HG03565 (cell line): ENCODE measurements around the gene MXI1.
"Not testable (repeated sequence)": the region's sequence is repeated elsewhere in the genome, so short reads cannot be mapped to it uniquely, and the experiment has no call there.

Source experiments
- ATAC-seq: cut with Tn5 transposase; IDR thresholded peaks from one replicate; pipeline ENCODE4 v1.9.1; 2021; ENCODE audit warnings: mild to moderate bottlenecking, moderate library complexity; ENCODE audit not compliant: unreplicated experiment

MXI1 gene

DNA sequence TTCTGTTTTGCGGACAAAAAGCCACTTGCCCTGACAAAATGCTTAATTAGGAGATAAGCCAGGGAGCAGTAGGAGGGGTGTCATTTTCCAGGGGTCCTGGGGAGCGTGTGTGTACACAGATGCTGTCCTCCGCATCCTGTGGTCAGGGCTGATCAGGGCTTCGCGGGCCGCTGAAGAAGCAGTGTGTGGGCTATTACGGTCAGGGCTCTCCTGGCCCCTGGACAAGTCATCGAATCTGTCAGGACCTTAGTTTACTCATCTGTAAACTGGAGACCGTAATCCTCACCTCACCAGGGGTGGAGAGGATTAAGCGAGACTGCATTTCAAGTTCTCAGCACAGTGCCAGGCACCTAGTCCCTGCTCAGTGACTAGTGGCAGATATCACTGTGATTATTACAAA, 26.0 kb upstream of the MXI1 start:
- ATAC-seq: no peak

DNA sequence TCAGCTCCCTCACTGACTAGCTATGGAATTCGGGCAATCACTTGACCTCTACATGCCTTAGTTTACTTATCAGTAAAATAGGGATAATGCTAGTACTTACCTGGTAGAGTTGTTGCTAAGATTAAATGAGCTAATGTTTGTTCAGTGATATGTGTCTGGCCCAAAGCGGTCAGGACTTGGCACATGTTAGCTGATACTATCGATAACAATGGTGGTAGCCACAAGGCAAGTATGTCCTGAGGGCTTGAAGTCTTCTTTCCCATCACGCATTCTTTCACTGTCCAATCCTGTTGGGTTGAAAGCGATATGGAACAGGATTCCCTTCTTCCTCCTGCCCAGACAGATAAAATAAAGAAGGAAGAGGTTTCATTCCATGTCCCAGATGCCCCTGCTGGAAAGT, 25.5 kb upstream of the MXI1 start:
- ATAC-seq: no peak

DNA sequence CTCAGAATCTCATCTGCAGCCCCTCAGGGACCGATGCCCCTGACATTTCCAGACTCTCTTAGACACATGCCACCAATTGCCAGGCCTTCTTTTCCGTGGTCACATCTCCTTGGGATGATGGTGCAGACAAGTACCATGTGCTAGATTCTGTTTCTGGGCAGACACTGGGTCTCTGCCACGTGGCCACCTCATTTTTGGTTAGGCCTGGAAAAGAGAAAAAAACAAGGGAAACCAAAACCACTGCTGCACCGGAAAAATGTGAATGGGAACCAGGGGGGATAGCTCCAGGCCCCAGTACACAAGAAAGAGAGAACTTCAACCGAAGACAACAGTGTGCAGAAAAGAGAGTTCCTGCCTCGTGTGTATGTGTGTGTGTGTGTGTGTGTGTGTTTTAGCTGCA, 23.0 kb upstream of the MXI1 start:
- no peak for ATAC-seq

DNA sequence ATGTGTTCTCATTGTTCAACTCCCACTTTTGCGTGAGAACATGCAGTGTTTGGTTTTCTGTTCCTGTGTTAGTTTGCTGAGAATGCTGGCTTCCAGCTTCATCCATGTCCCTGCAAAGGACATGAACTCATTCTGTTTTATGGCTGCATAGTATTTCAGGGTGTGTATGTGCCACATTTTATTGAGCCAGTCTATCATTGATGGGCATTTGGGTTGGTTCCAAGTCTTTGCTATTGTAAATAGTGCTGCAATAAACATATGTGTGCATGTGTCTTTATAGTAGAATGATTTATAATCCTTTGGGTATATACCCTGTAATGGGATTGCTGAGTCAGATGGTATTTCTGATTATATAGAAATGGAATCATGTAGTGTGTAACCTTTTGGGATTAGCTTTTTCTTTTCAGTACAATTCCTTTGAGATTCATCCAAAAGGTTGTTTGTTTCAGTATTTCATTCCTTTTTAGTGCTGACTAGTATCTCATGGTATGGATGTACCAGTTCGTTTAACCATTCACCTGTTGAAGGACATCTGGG, 21.7 kb upstream of the MXI1 start:
- not testable (repeated sequence) for ATAC-seq

DNA sequence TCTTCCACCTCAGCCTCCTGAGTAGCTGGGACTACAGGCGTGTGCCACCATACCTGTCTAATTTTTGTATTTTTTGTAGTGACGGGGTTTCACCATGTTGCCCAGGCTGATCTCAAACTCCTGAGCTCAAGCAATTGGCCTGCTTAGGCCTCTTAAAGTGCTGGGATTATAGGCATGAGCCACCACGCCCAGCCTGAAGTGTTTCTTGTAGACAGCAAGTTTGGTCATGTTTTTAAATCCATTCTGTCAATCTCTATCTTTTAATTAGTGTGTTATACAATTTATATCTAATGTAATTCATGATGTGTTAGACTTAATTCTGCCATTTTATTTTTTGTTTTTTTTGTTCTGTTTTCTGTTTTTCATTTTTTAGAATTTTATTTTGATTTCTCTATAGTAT, 17.2 kb upstream of the MXI1 start:
- ATAC-seq: no peak

DNA sequence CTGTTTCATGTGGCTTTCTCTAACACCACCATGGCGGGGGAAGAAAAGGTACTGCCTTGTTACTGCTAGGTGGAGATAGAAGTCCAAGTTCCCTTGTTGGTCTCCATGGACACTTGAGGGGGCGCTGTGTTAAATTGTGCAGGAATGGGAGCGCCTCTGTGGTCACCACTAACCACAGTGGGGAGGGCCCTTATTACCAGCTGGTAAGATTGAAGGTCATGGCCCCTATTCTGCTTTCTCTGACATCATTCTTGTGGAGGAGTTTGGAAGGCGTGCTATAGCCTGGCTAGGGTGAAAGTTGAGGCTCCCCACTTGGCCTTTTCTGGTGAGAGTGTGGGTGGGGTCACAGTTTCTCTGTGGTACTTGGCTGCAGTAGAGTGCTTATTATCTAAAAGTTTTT, 14.9 kb upstream of the MXI1 start:
- no peak for ATAC-seq

DNA sequence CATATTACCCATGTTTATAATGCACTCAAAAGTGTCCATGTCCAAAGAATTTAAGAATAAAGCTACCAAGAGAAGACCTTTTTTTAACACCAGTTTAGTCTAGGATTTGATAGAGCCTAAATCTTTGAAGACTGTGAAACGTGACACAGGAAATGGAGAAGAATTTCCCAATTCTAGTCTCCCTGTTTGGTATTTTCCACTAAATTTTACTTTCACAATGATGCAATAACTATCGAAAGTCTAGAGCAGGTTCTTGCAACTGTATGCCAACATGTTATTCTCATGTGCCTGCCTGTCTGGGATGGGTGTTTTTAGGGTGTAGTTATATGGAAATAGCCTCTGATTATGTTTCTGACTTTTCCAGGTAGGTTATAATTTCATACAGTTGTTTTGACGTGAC, 6.9 kb upstream of the MXI1 start:
- ATAC-seq: no peak

DNA sequence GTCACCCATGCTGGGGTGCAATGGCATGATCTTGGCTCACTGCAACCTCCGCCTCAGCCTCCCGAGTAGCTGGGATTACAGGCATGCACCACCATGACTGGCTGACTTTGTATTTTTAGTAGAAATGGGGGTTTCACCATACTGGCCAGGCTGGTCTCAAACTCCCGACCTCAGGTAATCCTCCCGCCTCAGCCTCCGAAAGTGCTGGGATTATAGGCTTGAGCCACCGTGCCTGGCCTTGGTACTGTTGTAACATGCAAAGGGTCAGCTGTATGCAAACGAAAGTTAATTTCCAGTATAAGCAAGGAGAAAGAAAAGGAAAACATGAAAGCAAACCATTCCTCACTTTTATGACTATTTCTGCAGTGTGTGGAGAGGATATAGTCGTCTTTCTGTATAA, 6.4 kb upstream of the MXI1 start:
- not testable (repeated sequence) for ATAC-seq

DNA sequence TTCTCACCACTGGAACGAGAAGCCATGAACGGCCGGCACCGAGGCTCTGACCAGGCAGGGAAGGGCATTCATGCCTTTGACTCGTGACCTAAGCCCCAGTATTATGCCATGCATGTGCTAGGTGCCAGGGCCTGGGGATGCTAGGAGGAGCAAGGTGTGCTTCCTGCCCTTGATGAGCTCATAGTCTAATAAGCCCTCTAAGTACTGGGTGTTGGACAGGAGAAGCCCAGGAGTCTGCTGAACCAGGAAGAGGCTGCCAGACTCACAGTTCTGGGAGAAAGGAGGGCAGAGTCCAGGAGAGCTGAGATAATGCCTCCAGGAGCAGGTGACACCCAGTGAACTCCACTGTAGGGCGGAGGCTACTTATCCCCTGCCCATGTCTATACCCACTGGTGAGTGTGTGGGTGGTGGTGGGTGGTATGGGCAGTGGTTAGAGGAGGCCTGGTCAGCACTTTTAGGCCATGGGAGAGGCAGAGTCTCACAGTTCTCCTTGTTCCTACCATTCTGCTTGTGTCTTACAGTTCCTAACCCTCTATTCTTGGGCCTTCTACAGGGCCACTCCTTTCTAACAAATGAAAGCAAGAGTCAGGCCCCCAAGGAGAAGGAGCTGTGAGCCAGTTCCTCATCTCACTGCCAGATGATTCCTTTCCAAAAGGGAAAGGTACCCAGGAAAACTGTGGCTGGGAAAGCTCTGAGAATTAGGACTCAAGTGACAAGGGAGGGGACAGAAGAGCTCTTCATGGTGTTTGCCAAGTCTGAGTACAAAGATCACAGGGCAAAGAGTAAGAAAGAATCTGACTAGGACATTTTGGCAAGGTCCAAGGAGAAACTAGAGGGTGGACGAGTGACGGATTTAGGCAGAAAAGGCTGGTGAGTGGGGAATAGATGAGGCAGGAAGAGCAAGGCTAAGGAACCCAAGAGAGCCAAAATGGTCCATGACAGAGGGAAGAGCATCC, 3.6 kb upstream of the MXI1 start:
- no peak for ATAC-seq

DNA sequence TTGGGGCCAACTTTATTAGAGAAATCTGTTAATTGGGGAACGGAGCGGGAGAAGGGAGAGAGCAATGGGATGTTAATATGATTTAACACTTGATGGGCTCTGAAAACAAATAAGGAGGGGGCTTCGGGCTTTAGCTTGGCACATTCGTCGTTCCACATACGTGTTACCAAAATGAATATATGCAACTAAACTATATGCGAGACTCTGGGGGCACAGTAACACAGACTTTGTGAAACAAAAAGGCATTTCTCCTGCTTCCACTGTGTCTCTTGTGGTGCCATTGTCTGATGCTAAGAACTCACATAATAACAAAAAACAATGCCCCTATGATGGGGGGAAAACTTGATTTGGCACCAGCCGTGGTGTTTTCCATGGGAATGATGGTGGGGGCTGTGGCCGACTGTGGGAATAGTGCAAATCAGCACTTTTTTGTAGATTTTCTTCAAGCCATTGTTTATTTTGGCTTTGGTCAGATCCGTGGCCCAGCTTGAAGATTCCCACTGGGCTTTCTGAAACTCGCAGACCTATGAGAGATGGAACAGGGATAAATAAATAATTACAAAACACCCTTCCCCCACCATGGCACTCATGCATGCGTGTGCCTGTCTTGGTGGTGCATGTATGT, 2.2 kb upstream of the MXI1 start:
- no peak for ATAC-seq

DNA sequence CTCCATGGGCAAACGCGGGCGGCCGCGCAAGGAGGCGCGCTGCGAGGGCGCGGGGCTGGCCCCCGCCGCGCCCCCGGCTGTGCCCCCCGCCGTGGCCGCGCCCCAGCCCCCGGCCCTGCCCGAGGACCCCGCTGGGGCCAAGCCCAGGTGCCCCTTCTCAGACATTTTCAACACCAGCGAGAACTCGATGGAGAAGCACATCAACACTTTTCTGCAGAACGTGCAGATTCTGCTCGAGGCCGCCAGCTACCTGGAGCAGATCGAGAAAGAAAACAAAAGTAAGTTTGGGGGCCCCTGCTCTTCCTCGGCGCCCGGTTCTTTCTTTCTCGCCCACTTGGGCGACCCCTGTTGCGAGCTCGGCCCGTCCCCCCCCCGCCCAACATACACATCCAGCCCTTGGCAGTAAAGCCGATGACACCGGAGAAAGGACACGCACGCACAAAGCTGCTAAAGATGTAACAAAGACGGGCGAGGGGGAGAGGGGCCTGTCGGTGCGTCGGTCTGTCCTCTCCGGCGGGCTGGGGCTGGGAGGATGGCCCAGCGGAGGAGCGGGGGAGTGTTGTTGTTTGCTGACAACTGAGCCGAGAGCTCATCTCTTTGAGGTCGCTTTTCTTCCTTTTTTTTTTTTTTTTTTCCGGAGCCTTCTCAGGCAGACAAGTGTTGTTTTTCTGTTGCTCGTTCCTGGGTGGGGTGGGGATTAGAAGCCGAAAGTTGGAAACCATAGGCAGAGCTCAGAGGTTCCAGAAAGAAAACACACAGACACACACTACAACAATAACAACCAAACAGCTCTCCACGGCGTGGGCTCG, 604 bp downstream of the MXI1 start:
- ATAC-seq: no peak

DNA sequence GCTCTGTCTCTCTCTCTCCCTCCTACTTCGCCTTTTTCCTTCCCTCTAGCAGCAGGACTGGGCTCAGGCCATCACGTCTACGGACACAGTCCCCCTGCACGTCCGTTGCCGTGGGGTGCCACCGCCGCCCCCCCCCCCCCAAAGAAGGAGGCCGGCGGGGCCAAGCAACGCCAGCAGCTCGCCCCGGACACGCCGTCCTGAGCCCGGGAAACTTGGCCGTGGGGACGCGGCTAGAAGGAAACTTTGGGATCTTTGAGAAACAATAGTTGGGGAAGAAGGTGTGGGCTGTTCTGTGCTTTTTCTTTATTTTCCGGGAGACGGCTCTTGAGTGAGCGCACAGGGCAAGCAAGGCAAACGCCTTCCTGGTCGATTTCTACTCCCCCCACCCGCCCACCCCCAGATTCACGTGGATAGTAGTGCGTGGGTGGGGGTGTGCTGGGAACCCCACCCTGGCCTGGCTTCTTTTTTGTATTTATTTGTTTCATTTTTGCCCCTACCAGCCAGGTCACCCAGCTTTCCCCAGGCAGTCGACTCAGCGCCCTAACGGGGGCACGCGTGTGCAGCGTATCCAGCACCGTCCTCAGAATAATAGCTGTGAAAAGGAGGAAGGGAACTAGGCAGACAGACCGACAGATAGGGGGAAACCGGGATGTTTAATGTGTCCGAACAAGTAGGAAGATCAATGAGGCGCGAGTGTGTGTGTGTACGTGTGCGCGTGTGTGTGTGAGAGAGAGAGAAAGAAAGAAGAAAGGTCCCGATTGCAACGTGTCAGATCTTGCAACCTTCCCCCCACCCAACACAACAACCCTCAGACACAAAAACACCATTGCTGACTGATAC, 1.4 kb downstream of the MXI1 start:
- no peak for ATAC-seq

DNA sequence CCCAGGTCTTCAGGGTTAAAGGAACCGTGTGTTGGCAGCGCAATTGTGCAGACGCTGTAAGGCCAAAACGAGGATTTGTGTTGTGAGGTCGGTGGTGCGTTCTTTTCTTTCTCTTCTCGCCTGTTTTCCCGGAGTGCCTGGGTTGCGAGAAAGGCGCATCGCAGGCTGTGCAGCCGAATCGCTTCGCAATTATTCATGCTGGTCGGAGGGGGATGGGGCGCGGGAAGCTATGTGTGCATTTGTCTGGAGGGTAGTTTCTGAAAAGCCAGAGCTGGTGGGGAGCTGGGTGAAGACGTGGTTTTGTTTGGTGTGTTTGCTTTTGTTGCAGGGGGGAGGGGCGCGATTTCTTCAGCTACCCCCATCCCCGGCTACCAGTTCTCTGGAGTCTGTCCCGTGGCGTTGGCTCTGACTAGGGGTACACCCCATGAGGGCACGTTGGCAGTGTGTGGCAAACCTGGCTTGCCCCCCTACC, 2.1 kb downstream of the MXI1 start:
- ATAC-seq: no peak

DNA sequence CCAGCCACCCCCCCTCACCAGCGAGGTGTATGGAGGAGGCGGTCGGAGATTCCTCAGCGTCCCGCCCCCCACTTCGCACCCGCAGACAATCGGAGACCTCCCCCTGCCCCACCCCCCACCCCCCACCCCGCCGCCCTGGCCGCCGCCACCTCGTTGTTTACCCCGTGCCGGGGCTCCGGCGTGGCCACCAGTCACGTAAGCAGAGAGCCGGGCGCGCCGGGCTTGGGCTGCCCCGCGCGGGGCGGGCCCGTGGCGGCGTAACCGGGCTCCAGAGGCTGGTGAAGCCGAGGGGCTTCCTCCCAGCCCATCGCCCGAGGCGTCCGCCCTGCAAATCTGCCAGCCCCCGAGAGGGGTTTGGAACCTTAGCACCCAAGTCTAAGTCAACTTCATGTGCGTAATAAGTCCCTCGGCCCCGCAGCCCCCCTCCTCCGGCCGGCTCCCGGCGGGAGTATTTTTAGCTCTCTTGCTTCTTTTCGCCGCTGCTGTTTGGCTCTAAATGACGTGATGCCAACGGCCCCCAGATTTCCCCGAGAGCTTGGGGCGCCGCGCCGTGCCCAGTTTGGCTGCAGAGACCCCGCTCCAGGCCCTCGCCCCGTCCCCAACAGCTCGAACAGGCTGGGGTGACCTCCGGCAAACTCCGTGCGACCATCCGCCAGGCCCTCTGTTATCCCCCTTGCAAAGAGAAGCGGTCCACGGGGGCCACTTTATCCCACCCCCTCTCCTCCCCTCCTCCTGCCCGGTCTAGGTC, 2.7 kb downstream of the MXI1 start:
- no peak for ATAC-seq

DNA sequence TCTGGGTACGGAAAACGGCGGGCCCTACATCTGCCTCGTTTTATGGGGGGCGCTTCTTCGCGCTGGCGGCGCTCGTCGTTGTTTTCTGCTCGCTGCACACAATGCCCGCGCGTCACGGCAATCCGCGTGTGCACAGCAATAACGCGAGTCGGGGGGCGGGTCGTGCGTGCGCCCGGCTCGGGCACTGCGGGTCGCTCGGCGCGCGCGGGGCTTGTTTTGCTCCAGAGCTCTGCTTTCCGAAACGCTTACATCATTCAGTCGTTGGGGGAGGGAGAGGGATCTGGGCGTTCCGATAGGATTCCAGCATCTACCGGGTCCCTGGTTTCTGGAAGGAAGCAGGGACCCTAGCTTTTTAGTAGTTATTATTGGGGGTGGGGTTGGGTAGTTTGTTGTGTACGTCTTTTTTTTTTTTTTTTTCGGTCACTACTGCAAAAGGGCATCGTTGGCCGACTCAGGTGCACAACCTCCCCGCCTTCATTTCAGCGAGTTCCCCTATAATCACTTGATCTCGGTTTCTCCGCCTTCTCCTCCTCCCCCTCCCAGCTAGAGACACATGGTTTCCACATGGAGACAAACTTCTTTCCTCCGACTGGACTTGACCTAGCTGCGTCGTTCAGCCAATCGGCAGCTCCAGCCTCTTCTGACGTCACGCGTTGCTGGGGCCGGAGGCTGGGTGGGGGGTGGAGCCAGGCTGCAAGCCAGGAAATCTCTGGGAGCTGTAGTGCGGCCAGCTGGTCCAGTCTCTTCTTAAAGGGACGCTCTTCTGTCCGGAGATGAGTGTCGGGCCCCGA, 3.5 kb downstream of the MXI1 start:
- ATAC-seq: peak; percentile 69

DNA sequence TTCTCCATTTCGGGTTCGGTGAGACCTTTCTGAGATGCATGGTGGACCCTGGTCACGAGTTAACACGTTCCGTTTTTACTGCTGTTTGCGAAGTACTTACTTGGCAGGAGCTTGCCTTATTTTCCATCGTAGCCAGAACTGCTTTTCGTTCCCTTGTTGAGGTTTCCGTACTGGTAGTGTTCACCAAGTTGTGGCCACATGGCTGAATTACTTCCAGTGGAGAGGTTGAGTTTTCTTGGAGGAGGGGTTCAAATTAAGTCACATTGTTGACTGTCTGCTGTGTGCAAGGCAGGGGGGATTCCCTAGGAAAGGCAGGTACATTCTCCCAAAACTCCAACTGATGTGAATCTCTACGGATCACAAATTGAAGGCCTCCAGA, 4.0 kb downstream of the MXI1 start:
- no peak for ATAC-seq

DNA sequence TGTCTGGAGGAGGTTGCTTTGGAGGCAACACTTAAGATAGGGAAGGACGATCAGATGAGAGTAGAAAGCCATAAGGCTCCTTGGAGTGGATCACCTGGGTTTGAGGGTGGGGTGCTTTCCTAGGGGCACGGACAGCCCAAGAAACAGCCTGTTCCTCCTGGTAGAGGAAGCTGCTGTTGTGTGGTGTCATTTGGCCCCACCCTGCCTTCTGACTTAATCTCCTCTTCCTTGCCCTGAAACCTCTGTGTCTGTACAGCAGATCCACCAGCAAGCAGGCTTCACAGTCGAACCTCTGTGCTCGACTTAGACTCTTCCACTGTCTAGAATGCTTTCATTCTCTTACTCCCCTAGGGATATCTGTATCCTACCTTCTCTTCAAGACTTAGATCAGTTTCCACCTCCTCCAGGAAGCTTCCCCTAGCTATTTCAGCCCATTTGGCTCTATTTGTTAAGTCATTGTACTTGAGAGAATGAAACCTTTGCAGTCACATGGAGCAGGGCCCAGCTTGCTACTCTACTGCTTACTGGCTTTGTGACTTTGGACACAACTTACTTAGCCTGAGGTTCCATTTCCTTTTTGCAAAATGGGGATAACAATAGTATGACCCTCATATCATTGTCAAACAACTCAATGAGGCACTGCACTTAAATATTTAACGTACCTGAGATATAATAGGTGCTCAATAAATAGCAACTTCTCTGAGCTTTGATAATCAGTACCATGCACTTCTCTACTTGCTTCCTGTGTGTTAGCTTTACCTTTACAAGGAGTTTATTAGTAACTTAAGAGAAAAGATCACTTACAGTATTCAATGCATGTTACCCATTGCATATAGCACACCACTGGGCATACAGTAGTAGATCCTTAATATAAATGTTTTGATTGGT, 5.0 kb downstream of the MXI1 start:
- no peak for ATAC-seq

DNA sequence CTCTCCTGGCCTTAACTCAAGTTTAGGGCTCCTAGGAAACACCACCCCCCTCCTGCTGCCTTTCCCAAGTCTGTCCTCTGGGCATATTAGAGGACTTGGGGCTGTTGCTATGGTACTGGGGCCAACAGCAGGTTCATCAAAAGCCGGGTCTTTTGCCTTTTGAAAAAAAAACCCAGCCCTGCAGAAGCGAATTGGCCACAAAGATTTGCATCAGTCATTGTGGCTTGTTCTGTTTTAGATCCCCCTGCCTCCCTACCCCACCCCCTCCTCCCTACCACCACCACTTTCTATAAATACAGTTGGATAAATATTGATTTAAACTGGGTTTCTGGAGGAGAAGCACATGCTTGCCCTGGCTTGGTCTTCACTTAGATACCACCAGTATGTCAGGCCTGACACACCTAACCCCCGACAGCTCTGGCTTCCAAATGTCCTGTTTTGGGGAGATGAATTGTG, 7.0 kb downstream of the MXI1 start:
- no peak for ATAC-seq
